WTC11 (cell line): ENCODE measurements around the gene MT2A.

Experiments used
- ATF1 ChIP-seq: sonication (generic); formaldehyde crosslinking; IDR thresholded peaks from 2 replicates; pipeline ENCODE4 v1.8.1; 2023; ENCODE audit warnings: mild to moderate bottlenecking, moderate library complexity, missing genetic modification reagents
- CREB1 ChIP-seq: sonication (generic); formaldehyde crosslinking; IDR thresholded peaks from 2 replicates; pipeline ENCODE4 v1.8.0; 2023; ENCODE audit warnings: mild to moderate bottlenecking, missing genetic modification reagents
- CTCF ChIP-seq: fragments of 200-600 bp; IDR thresholded peaks from 2 replicates; pipeline ENCODE4 v1.8.0; 2022; ENCODE audit warnings: antibody characterized with exemption
- NR2C2 ChIP-seq: sonication (generic); formaldehyde crosslinking; IDR thresholded peaks from 2 replicates; pipeline ENCODE4 v1.8.0; 2022; ENCODE audit warnings: mild to moderate bottlenecking, missing genetic modification reagents
- SMAD4 ChIP-seq: sonication (generic); formaldehyde crosslinking; IDR thresholded peaks from 2 replicates; pipeline ENCODE4 v1.8.0; 2022; ENCODE audit warnings: mild to moderate bottlenecking, missing genetic modification reagents
- SP1 ChIP-seq: sonication (generic); formaldehyde crosslinking; conservative IDR thresholded peaks from 2 replicates; pipeline ENCODE4 v1.8.1; 2022; ENCODE audit warnings: missing genetic modification reagents
- ZNF121 ChIP-seq: sonication (generic); formaldehyde crosslinking; IDR thresholded peaks from 2 replicates; pipeline ENCODE4 v1.8.0; 2023; ENCODE audit warnings: missing genetic modification reagents
- TF ChIP-seq, protein P1 (sequence below): sonication (generic); formaldehyde crosslinking; IDR thresholded peaks from 2 replicates; pipeline ENCODE4 v1.8.1; 2022; ENCODE audit warnings: missing genetic modification reagents, borderline replicate concordance

DNA sequence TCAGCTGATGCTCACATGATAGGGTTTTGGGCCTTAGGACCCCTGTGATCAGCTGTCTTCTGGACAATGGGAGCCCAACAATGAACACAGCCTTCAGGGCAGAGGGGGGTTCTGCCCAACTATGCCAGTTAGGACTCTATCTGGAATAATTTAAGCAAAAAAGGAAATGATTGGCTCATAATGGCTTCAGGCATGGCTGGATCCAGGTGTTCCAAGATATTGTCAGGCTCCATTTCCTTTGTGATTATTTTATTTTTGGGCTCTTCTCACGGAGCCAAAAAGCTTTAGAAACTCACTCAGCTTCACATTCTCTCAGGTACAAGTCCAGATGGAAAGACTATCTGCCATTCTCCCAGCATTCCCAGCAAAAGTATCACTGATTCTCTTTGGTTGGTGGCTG, 2.9 kb upstream of the MT2A start:
- TF ChIP-seq ATF1 (CRISPR knock-in tag) (no peak), SP1 (no peak), ZNF121 (CRISPR knock-in tag) (no peak), NR2C2 (no peak), SMAD4 (no peak), CTCF (no peak), CREB1 (CRISPR knock-in tag) (no peak)
- TF ChIP-seq, protein P1, sequence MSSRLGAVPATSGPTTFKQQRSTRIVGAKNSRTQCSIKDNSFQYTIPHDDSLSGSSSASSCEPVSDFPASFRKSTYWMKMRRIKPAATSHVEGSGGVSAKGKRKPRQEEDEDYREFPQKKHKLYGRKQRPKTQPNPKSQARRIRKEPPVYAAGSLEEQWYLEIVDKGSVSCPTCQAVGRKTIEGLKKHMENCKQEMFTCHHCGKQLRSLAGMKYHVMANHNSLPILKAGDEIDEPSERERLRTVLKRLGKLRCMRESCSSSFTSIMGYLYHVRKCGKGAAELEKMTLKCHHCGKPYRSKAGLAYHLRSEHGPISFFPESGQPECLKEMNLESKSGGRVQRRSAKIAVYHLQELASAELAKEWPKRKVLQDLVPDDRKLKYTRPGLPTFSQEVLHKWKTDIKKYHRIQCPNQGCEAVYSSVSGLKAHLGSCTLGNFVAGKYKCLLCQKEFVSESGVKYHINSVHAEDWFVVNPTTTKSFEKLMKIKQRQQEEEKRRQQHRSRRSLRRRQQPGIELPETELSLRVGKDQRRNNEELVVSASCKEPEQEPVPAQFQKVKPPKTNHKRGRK (CRISPR knock-in tag), result no peak
